ENCODE measurements around the gene GALNT16.

DNA sequence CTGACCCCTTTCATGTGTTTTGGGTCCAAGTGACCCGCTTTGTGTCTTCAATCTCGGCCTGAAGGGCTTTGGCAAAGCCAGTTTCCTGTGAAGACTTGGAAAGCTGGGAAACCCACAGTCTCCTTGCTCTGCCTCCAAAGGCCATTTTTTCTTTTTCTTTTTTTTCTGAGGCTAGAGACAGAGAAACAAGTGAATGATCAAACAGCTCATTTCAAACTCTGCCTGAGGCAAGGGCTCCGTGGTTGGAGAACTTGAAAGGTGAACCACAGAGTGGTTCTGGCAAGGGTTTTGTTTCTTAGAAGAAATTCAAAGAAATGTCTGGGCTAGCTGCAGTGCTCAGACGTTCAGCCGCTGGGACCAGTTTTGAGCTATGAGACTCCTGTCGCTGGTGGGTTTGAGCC is 75.4 kb downstream of the GALNT16 start:
- TF ChIP-seq POLR2A (IDR thresholded peaks at IDR 0.05; ENCODE audit: low read depth, low read length) (no peak), POLR2AphosphoS5 (IDR thresholded peaks at IDR 0.05; ENCODE audit: low read depth, low read length) (no peak), TAF1 (IDR thresholded peaks at IDR 0.05; ENCODE audit: low read depth, low read length) (no peak), PAX5 (IDR thresholded peaks at IDR 0.05; ENCODE audit: insufficient read depth, low read length, severe bottlenecking) (no peak), SPI1 (IDR thresholded peaks at IDR 0.05; ENCODE audit: low read depth, low read length) (no peak)
